SK-N-MC (cell line): ENCODE measurements around the gene PRR7.

Source experiments
- EZH2 ChIP-seq: fragments of 200-600 bp; sonication (generic); IDR thresholded peaks from one replicate; pipeline ENCODE4 v1.6.1; 2017; ENCODE audit warnings: antibody characterized with exemption
- FOXP2 ChIP-seq: optimal IDR thresholded peaks from 2 replicates; pipeline ENCODE3; 2011; ENCODE audit warnings: mild to moderate bottlenecking, moderate library complexity; ENCODE audit not compliant: insufficient read depth; ENCODE audit errors: extremely low read length, control extremely low read depth
- POLR2AphosphoS5 ChIP-seq: IDR thresholded peaks from 2 replicates; pipeline ENCODE4 v1.6.1; 2012; ENCODE audit warnings: mild to moderate bottlenecking, low read depth, low read length, borderline replicate concordance

GRCh38 chr5:177499842-177500241 is 53.2 kb downstream of the PRR7 start:
- TF ChIP-seq EZH2 (no peak), POLR2AphosphoS5 (no peak), FOXP2 (no peak)
